Trophoblast cell (in vitro differentiated cells and primary cell): ENCODE measurements around the gene LMF1.

Source experiments
- DNase-seq, 2 donors: peaks; one replicate each; pipeline ENCODE4 v3.0.0-alpha.2; 2016
- H2AFZ ChIP-seq: 2 replicates; pipeline ENCODE4 v1.6.1; 2013; ENCODE audit warnings: low read length, moderate library complexity, mild to moderate bottlenecking; ENCODE audit not compliant: insufficient read depth, poor library complexity
- H2AK5ac ChIP-seq: 2 replicates; pipeline ENCODE4 v1.6.1; 2013; ENCODE audit warnings: mild to moderate bottlenecking, low read length
- H2BK120ac ChIP-seq: 2 replicates; pipeline ENCODE4 v1.6.1; 2013; ENCODE audit warnings: low read length, mild to moderate bottlenecking, moderate library complexity; ENCODE audit not compliant: insufficient read depth, poor library complexity
- H2BK12ac ChIP-seq: 2 replicates; pipeline ENCODE4 v1.6.1; 2013; ENCODE audit warnings: mild to moderate bottlenecking, low read length, moderate library complexity
- H2BK5ac ChIP-seq: 2 replicates; pipeline ENCODE4 v1.6.1; 2013; ENCODE audit warnings: low read length, low read depth, moderate library complexity, mild to moderate bottlenecking; ENCODE audit not compliant: poor library complexity
- H3K14ac ChIP-seq: 2 replicates; pipeline ENCODE4 v1.6.1; 2013; ENCODE audit warnings: mild to moderate bottlenecking, low read length
- H3K18ac ChIP-seq: 2 replicates; pipeline ENCODE4 v1.6.1; 2013; ENCODE audit warnings: mild to moderate bottlenecking, low read length
- H3K23ac ChIP-seq: 2 replicates; pipeline ENCODE4 v1.6.1; 2013; ENCODE audit warnings: low read length
- H3K27ac ChIP-seq: 2 replicates; pipeline ENCODE4 v1.5.1; 2013; ENCODE audit warnings: low read depth, mild to moderate bottlenecking, inconsistent platforms, low read length, moderate library complexity
- H3K27me3 ChIP-seq: 2 replicates; pipeline ENCODE4 v1.6.1; 2013; ENCODE audit warnings: inconsistent platforms, mild to moderate bottlenecking, low read length, moderate library complexity; ENCODE audit not compliant: insufficient read depth
- H3K36me3 ChIP-seq, 2 experiments: 1 replicate in 1 of 2; 2 replicates in 1 of 2; pipeline ENCODE4 v1.6.1; 2013; ENCODE audit warnings: low read length in 2 of 2, mild to moderate bottlenecking in 2 of 2, moderate library complexity in 1 of 2; ENCODE audit not compliant: insufficient read depth in 2 of 2, control insufficient read depth in 1 of 2
- H3K4ac ChIP-seq: 2 replicates; pipeline ENCODE4 v1.6.1; 2013; ENCODE audit warnings: low read depth, mild to moderate bottlenecking, low read length, moderate library complexity
- H3K4me1 ChIP-seq, 2 experiments: 1 replicate in 1 of 2; 2 replicates in 1 of 2; pipeline ENCODE4 v1.6.1; 2013; ENCODE audit warnings: low read length in 2 of 2, mild to moderate bottlenecking in 2 of 2, moderate library complexity in 1 of 2; ENCODE audit not compliant: insufficient read depth in 2 of 2, control insufficient read depth in 1 of 2
- H3K4me2 ChIP-seq: 2 replicates; pipeline ENCODE4 v1.6.1; 2013; ENCODE audit warnings: inconsistent platforms, mild to moderate bottlenecking, low read length, moderate library complexity
- H3K4me3 ChIP-seq: 2 replicates; pipeline ENCODE4 v1.5.1; 2013; ENCODE audit warnings: mild to moderate bottlenecking, low read depth, low read length, inconsistent platforms
- H3K79me1 ChIP-seq: one replicate; pipeline ENCODE4 v1.6.1; 2013; ENCODE audit warnings: low read length
- H3K79me2 ChIP-seq: 2 replicates; pipeline ENCODE4 v1.6.1; 2013; ENCODE audit warnings: low read length, mild to moderate bottlenecking; ENCODE audit not compliant: control insufficient read depth, insufficient read depth, poor library complexity
- H3K9ac ChIP-seq: 2 replicates; pipeline ENCODE4 v1.6.1; 2013; ENCODE audit warnings: mild to moderate bottlenecking, low read length
- H3K9me3 ChIP-seq: 2 replicates; pipeline ENCODE4 v1.6.1; 2013; ENCODE audit warnings: low read depth, mild to moderate bottlenecking, control low read depth, inconsistent platforms, low read length; ENCODE audit not compliant: insufficient read depth
- H4K12ac ChIP-seq: 2 replicates; pipeline ENCODE4 v1.6.1; 2013; ENCODE audit warnings: low read depth, mild to moderate bottlenecking, low read length, moderate library complexity
- H4K8ac ChIP-seq: 2 replicates; pipeline ENCODE4 v1.6.1; 2013; ENCODE audit warnings: low read depth, mild to moderate bottlenecking, low read length, moderate library complexity
- H4K91ac ChIP-seq: one replicate; pipeline ENCODE4 v1.6.1; 2013; ENCODE audit warnings: low read depth, mild to moderate bottlenecking, low read length, moderate library complexity
- WGBS: extraction: QIAGEN DNeasy Blood & Tissue Kit; methylation state at CpG from one replicate; pipeline ENCODE4 v1.1.7; 2013; ENCODE audit warnings: missing lambda C conversion rate; ENCODE audit not compliant: insufficient read length, insufficient coverage; ENCODE audit errors: extremely low coverage; 5-methylcytosine and 5-hydroxymethylcytosine counted together

The LMF1 gene

GRCh38 chr16:1012135-1012534, 41.4 kb upstream of the LMF1 start:
- Histone ChIP-seq H3K18ac (no peak overlapping the region), H3K14ac (no peak overlapping the region), H3K4me3 (no peak overlapping the region), H4K8ac (no peak overlapping the region), H3K79me2 (no peaks in the 10 kb centered on the region), H3K4me1 (peaks cover 9 to 11% of the 10 kb centered on the region in 2 experiments), H2AK5ac (no peak overlapping the region), H3K27ac (no peak overlapping the region), H3K27me3 (no peaks in the 10 kb centered on the region), H2BK12ac (no peak overlapping the region), H2AFZ (no peak overlapping the region), H3K36me3 (no peaks in the 10 kb centered on the region), H4K91ac (no peak overlapping the region), H3K4me2 (no peak overlapping the region), H3K23ac (no peak overlapping the region), H2BK5ac (no peak overlapping the region), H3K79me1 (peaks cover 6% of the 10 kb centered on the region), H3K9me3 (peaks cover 2% of the 10 kb centered on the region), H3K4ac (no peak overlapping the region), H2BK120ac (no peak overlapping the region), H3K9ac (no peak overlapping the region), H4K12ac (no peak overlapping the region)
- DNase-seq = no peak
- WGBS = no CpG with 5 or more reads among the region's 19 CpGs

GRCh38 chr16:1011316-1012082, 40.7 kb upstream of the LMF1 start:
- WGBS = no CpG with 5 or more reads among the region's 37 CpGs
- DNase-seq = no peak

GRCh38 chr16:1010815-1011214, 40.0 kb upstream of the LMF1 start:
- WGBS = no CpG with 5 or more reads among the region's 16 CpGs
- Histone ChIP-seq H2BK5ac (no peak overlapping the region), H2BK120ac (no peak overlapping the region), H3K4me3 (no peak overlapping the region), H3K14ac (no peak overlapping the region), H3K4me1 (peaks cover 9 to 11% of the 10 kb centered on the region in 2 experiments), H3K4me2 (no peak overlapping the region), H2AFZ (no peak overlapping the region), H3K79me1 (peaks cover 6% of the 10 kb centered on the region), H3K9ac (no peak overlapping the region), H2AK5ac (no peak overlapping the region), H3K79me2 (no peaks in the 10 kb centered on the region), H4K91ac (no peak overlapping the region), H2BK12ac (no peak overlapping the region), H3K23ac (no peak overlapping the region), H3K4ac (no peak overlapping the region), H3K27me3 (no peaks in the 10 kb centered on the region), H3K36me3 (no peaks in the 10 kb centered on the region), H3K9me3 (peaks cover 2% of the 10 kb centered on the region), H4K8ac (no peak overlapping the region), H3K27ac (no peak overlapping the region), H3K18ac (no peak overlapping the region), H4K12ac (no peak overlapping the region)
- DNase-seq = no peak

More at GRCh38 chr16:1011316-1012082, 40.7 kb upstream of the LMF1 start:
- Histone ChIP-seq H3K79me1 (peaks cover 6% of the 10 kb centered on the region), H4K12ac (no peak overlapping the region), H3K18ac (no peak overlapping the region), H2BK120ac (no peak overlapping the region), H4K91ac (no peak overlapping the region), H3K14ac (no peak overlapping the region), H3K4me2 (no peak overlapping the region), H2BK12ac (no peak overlapping the region), H3K4me1 (peaks cover 9 to 11% of the 10 kb centered on the region in 2 experiments), H3K4me3 (no peak overlapping the region), H3K23ac (no peak overlapping the region), H2BK5ac (no peak overlapping the region), H3K9me3 (peaks cover 2% of the 10 kb centered on the region), H3K27ac (no peak overlapping the region), H3K27me3 (no peaks in the 10 kb centered on the region), H3K4ac (no peak overlapping the region), H2AK5ac (no peak overlapping the region), H3K36me3 (no peaks in the 10 kb centered on the region), H2AFZ (no peak overlapping the region), H3K79me2 (no peaks in the 10 kb centered on the region), H3K9ac (no peak overlapping the region), H4K8ac (no peak overlapping the region)

GRCh38 chr16:1010251-1010650, 39.5 kb upstream of the LMF1 start:
- Histone ChIP-seq H3K27ac (no peak overlapping the region), H3K4me1 (peaks cover 7 to 9% of the 10 kb centered on the region in 2 experiments), H3K79me2 (no peaks in the 10 kb centered on the region), H3K9ac (no peak overlapping the region), H2BK120ac (no peak overlapping the region), H3K18ac (no peak overlapping the region), H3K79me1 (peaks cover 5% of the 10 kb centered on the region), H3K27me3 (no peaks in the 10 kb centered on the region), H3K36me3 (no peaks in the 10 kb centered on the region), H4K12ac (no peak overlapping the region), H2AK5ac (no peak overlapping the region), H4K8ac (no peak overlapping the region), H3K9me3 (peaks cover 5% of the 10 kb centered on the region), H3K4me2 (no peak overlapping the region), H3K23ac (no peak overlapping the region), H4K91ac (no peak overlapping the region), H2BK5ac (no peak overlapping the region), H2BK12ac (no peak overlapping the region), H3K4me3 (no peak overlapping the region), H3K14ac (no peak overlapping the region), H3K4ac (no peak overlapping the region), H2AFZ (no peak overlapping the region)
- no peak for DNase-seq
- WGBS = no CpG with 5 or more reads among the region's 20 CpGs
